K562 (cell line): ENCODE measurements around the gene UCP3. TPM values are rescaled to one million over a fixed set of nuclear protein-coding genes. Genes with fewer than 3 reads are reported as not detected.

ENCODE experiments used
- BCL6 ChIP-seq: fragments of 250-450 bp; sonication (Bioruptor Pico); IDR thresholded peaks from 2 replicates; pipeline ENCODE4 v1.4.0; 2020
- CREB1 ChIP-seq, 2 experiments: sonication (generic) in 1 of 2; formaldehyde crosslinking in 1 of 2; IDR thresholded peaks; 2 replicates each; pipeline versions ENCODE4 v1.6.1 to v1.8.0; 2012 to 2022; ENCODE audit warnings: inconsistent platforms in 1 of 2, mild to moderate bottlenecking in 1 of 2, missing genetic modification reagents in 1 of 2, moderate library complexity in 1 of 2
- DMBX1 ChIP-seq: fragments of 250-450 bp; sonication (Bioruptor Pico); IDR thresholded peaks from 2 replicates; pipeline ENCODE4 v1.8.0; 2022; ENCODE audit warnings: inconsistent platforms, mild to moderate bottlenecking, moderate library complexity, borderline replicate concordance
- FOSL1 ChIP-seq: fragments of 200-800 bp; sonication (Bioruptor generic); conservative IDR thresholded peaks from 2 replicates; pipeline ENCODE4 v1.6.1; 2016; ENCODE audit warnings: missing genetic modification characterization, missing compliant biosample characterization
- HNRNPL ChIP-seq: fragments of 200-400 bp; formaldehyde crosslinking; IDR thresholded peaks from 2 replicates; pipeline ENCODE4 v1.6.1; 2017; ENCODE audit warnings: low read depth, mild to moderate bottlenecking, low read length
- MAFG ChIP-seq: fragments of 450-650 bp; conservative IDR thresholded peaks from 2 replicates; pipeline ENCODE4 v1.6.1; 2016; ENCODE audit warnings: missing genetic modification characterization, missing compliant biosample characterization
- MEF2A ChIP-seq: IDR thresholded peaks from 2 replicates; pipeline ENCODE4 v1.6.1; 2011; ENCODE audit warnings: low read depth, mild to moderate bottlenecking, low read length, moderate library complexity; ENCODE audit not compliant: control insufficient read depth
- MEF2D ChIP-seq: conservative IDR thresholded peaks from 2 replicates; pipeline ENCODE4 v1.6.1; 2016; ENCODE audit warnings: low read depth, missing genetic modification characterization, missing compliant biosample characterization
- OTX1 ChIP-seq: fragments of 450-650 bp; formaldehyde crosslinking; IDR thresholded peaks from 2 replicates; pipeline ENCODE4 v1.4.0; 2022; ENCODE audit warnings: mild to moderate bottlenecking
- RFX1 ChIP-seq: fragments of 450-650 bp; IDR thresholded peaks from 2 replicates; pipeline ENCODE4 v1.6.1; 2016; ENCODE audit warnings: mild to moderate bottlenecking, moderate library complexity
- SLC30A9 ChIP-seq: fragments of 250-450 bp; sonication (Bioruptor Pico); IDR thresholded peaks from 2 replicates; pipeline ENCODE4 v1.8.0; 2022; ENCODE audit warnings: mild to moderate bottlenecking, moderate library complexity
- SNIP1 ChIP-seq: fragments of 450-650 bp; IDR thresholded peaks from 2 replicates; pipeline ENCODE4 v1.7.1; 2017; ENCODE audit warnings: low read depth, mild to moderate bottlenecking
- TBL1XR1 ChIP-seq, 2 experiments: IDR thresholded peaks; 2 replicates each; pipeline ENCODE4 v1.6.1; 2012; ENCODE audit warnings: improper control_type of control experiment in 2 of 2, low read length in 2 of 2, mild to moderate bottlenecking in 1 of 2
- THRB ChIP-seq: fragments of 450-650 bp; formaldehyde crosslinking; conservative IDR thresholded peaks from 2 replicates; pipeline ENCODE4 v1.4.0; 2022; ENCODE audit warnings: mild to moderate bottlenecking, missing genetic modification characterization
- ZNF134 ChIP-seq: fragments of 250-450 bp; sonication (Bioruptor Pico); conservative IDR thresholded peaks from 2 replicates; pipeline ENCODE4 v1.4.0; 2020
- ZNF311 ChIP-seq: fragments of 250-450 bp; sonication (Bioruptor Pico); IDR thresholded peaks from 2 replicates; pipeline ENCODE4 v1.4.0; 2020; ENCODE audit warnings: mild to moderate bottlenecking, moderate library complexity
- ZNF639 ChIP-seq, 2 experiments: fragments of 200-800 bp in 1 of 2; sonication (Bioruptor generic) in 1 of 2; sonication (generic) in 1 of 2; formaldehyde crosslinking in 1 of 2; IDR thresholded peaks in 1 of 2; conservative IDR thresholded peaks in 1 of 2; 2 replicates each; pipeline versions ENCODE4 v1.5.0 to v1.6.1; 2016 to 2020; ENCODE audit warnings: missing compliant biosample characterization in 1 of 2, missing genetic modification characterization in 1 of 2, missing genetic modification reagents in 1 of 2
- ZNF830 ChIP-seq: fragments of 250-450 bp; sonication (Bioruptor Pico); IDR thresholded peaks from 2 replicates; pipeline ENCODE4 v1.5.0; 2021; ENCODE audit warnings: mild to moderate bottlenecking
- polyA plus RNA-seq, 8 experiments: library from polyadenylated mRNA; depleted of rRNA in 4 of 8; stranded (reverse) in 5 of 8; unstranded in 3 of 8; fragments of >200 nt; fragmentation: Nextera tagmentation in 2 of 8; fragmentation: Illumina TruSeq in 1 of 8; extraction: Ambion mirVana in 2 of 8; extraction: Trizol in 1 of 8; gene quantifications; 2 replicates each; pipeline versions ENCODE4 v1.2.1 to v1.2.3, GENCODE V29; 2011 to 2014; ENCODE audit warnings: inconsistent platforms in 1 of 8, missing spikeins in 1 of 8
- total RNA-seq, 7 experiments: library from RNA; depleted of rRNA in 6 of 7; stranded (reverse); fragments of >200 nt in 6 of 7; fragmentation: Illumina TruSeq in 2 of 7; extraction: Trizol in 2 of 7; gene quantifications; 2 replicates each; pipeline versions ENCODE4 v1.2.1 to v1.2.3, GENCODE V29; 2011 to 2021; ENCODE audit warnings: low replicate concordance in 1 of 7
- TF ChIP-seq, protein P1 (sequence below): IDR thresholded peaks from 2 replicates; pipeline ENCODE4 v1.6.1; 2014; ENCODE audit warnings: antibody characterized with exemption
- TF ChIP-seq, protein P2 (sequence below): IDR thresholded peaks from 3 replicates; pipeline ENCODE4 v1.6.1; 2011; ENCODE audit warnings: borderline replicate concordance, mild to moderate bottlenecking; ENCODE audit not compliant: insufficient read length, insufficient read depth

The UCP3 gene
- total and polyA plus RNA-seq, 9 of the 15 experiments (the other 6 are each of a cell fraction or from before 2014, with no cell fraction given): 0.05 to 0.65 (median 0.25) TPM; not detected in 2

DNA sequence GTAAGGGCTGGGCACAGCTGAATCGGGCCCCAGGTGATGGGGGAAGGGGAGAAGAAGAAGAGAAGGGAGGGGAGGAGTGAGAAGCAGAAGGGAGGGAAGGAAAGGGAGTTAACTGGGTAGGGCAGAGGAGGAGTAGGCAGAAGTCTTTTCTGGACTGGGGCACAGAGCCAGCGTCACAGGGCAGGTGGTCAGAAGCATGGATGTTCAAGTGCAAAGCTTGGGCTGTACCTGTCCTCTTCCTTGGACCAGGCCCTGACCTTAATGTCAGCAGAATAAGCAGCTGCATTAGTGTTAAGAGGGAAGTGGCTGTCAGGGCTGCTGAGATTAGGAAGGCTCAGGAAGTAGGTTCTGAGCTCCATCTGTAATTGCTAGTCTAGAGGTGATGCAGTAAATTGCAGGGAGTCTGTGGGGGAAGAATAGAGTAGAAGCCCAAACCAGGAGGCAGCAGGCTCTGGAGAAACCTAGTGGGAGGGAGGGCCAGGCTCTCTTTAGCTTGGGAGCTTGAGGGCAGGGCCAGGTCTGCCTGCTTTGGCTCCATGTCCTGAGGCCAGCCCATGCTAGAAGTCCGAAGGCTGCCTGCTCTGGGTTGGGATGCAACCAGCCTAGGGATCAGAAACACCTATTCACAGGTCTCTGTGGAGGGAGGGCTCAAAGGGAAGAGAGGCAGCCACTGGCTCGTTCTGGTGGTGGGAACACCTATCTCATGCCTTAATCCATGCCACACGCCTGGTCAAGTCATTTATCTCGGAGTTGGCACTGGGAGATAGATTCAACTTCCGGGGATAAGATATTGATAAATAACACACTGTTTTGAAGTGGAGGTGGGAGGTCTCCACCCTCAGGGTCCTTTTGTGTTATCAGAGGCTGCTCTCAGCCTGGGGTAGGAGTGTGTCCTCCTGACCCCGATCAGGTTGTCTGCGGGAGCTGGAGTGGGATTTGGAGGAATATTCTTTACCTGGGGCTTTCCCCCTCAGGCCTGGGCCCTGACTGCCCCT lies 1.7 kb upstream of the UCP3 start (continued):
- TF ChIP-seq ZNF639 (CRISPR knock-in tag; conservative IDR thresholded peaks at IDR 0.05 in 1 of 2, IDR thresholded peaks at IDR 0.05 in 1 of 2) (no peak), SNIP1 (no peak), THRB (CRISPR knock-in tag) (no peak), MAFG (tag) (no peak), CREB1 (IDR thresholded peaks at IDR 0.05) (no peak), CREB1 (CRISPR knock-in tag; IDR thresholded peaks at IDR 0.05) (no peak), SLC30A9 (CRISPR knock-in tag) (no peak), BCL6 (CRISPR knock-in tag) (no peak), HNRNPL (no peak), RFX1 (no peak), MEF2D (tag) (no peak), ZNF134 (CRISPR knock-in tag) (no peak), TBL1XR1 (IDR thresholded peaks at IDR 0.05; ENCODE audit: low read length in 2 of 2) (no peak), OTX1 (CRISPR knock-in tag) (no peak; the same call in 1 of the 2 replicates), DMBX1 (0 out of 2 replicates have a peak, but pooled peaks have one; percentile 9), ZNF311 (CRISPR knock-in tag) (no peak), MEF2A (no peak), FOSL1 (tag) (no peak), ZNF830 (CRISPR knock-in tag) (no peak)
- TF ChIP-seq, protein P1, sequence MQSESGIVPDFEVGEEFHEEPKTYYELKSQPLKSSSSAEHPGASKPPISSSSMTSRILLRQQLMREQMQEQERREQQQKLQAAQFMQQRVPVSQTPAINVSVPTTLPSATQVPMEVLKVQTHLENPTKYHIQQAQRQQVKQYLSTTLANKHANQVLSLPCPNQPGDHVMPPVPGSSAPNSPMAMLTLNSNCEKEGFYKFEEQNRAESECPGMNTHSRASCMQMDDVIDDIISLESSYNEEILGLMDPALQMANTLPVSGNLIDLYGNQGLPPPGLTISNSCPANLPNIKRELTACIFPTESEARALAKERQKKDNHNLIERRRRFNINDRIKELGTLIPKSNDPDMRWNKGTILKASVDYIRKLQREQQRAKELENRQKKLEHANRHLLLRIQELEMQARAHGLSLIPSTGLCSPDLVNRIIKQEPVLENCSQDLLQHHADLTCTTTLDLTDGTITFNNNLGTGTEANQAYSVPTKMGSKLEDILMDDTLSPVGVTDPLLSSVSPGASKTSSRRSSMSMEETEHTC: no peak
- TF ChIP-seq, protein P2, sequence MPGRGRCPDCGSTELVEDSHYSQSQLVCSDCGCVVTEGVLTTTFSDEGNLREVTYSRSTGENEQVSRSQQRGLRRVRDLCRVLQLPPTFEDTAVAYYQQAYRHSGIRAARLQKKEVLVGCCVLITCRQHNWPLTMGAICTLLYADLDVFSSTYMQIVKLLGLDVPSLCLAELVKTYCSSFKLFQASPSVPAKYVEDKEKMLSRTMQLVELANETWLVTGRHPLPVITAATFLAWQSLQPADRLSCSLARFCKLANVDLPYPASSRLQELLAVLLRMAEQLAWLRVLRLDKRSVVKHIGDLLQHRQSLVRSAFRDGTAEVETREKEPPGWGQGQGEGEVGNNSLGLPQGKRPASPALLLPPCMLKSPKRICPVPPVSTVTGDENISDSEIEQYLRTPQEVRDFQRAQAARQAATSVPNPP: no peak
